ENCODE data around the gene EPM2A. TPM values are rescaled to one million over a fixed set of nuclear protein-coding genes. Genes with fewer than 3 reads are reported as not detected.

The EPM2A gene
- total and polyA plus RNA-seq, 8 donors, result 3.4 to 60.8 (median 17.2) TPM

GRCh38 chr6:145647602-145648001, 87.7 kb downstream of the EPM2A start:
- H3K36me3 ChIP-seq, result no peaks in the 10 kb centered on the region
- no peak overlapping the region for H3K4me3 ChIP-seq
- H3K9me3 ChIP-seq, result no peaks in the 10 kb centered on the region
- intact Hi-C loops (cut with DNase I; ENCODE audit: low total_unique reads), result no loop called here
- no peaks in the 10 kb centered on the region for H3K4me1 ChIP-seq
- no peak overlapping the region for H3K27ac ChIP-seq
- no peak for TF ChIP-seq EP300 (IDR thresholded peaks at IDR 0.05)
- no peak for TF ChIP-seq CTCF (IDR thresholded peaks at IDR 0.05)
- TF ChIP-seq POLR2A (IDR thresholded peaks at IDR 0.05), result no peak
- no peak for TF ChIP-seq POLR2AphosphoS5 (IDR thresholded peaks at IDR 0.05)
- WGBS, 5 donors, result 86 to 93% (median 92%) methylated on average over 1 of the region's 1 CpG
- no peaks in the 10 kb centered on the region for H3K27me3 ChIP-seq
- no peak for DNase-seq

GRCh38 chr6:145643760-145644159, 91.6 kb downstream of the EPM2A start:
- WGBS, 5 donors, result 80 to 91% (median 85%) methylated on average over 3 of the region's 3 CpGs
- Histone ChIP-seq H3K4me1 (no peaks in the 10 kb centered on the region), H3K4me3 (no peak overlapping the region), H3K9me3 (no peaks in the 10 kb centered on the region), H3K27ac (no peak overlapping the region), H3K36me3 (no peaks in the 10 kb centered on the region), H3K27me3 (no peaks in the 10 kb centered on the region)
- TF ChIP-seq POLR2A (IDR thresholded peaks at IDR 0.05), result no peak
- no peak for TF ChIP-seq EP300 (IDR thresholded peaks at IDR 0.05)
- intact Hi-C loops (cut with DNase I; ENCODE audit: low total_unique reads), result no loop called here
- DNase-seq, result no peak

GRCh38 chr6:145633981-145634627, 101.2 kb downstream of the EPM2A start:
- WGBS, 5 donors, result 49 to 52% (median 50%) methylated on average over 11 of the region's 11 CpGs
- Histone ChIP-seq H3K27me3 (no peaks in the 10 kb centered on the region), H3K9me3 (no peaks in the 10 kb centered on the region), H3K36me3 (peaks cover 0 to 9% (median 4%) of the 10 kb centered on the region in 4 donors), H3K4me3 (no peak overlapping the region), H3K4me1 (peaks cover 0 to 5% (median 0%) of the 10 kb centered on the region in 4 donors), H3K27ac (no peak overlapping the region)
- peak; percentile 83 to 92 for DNase-seq
- intact Hi-C loops (cut with DNase I; ENCODE audit: low total_unique reads), result loop anchor here (10.0 kb wide), 1 partner anchor 1049 kb away; no protein-coding TSS in a partner anchor
- TF ChIP-seq CTCF (IDR thresholded peaks at IDR 0.05), result peak in 5 of 7 experiments; percentile 71 to 77 (median 73)
- no peak for TF ChIP-seq POLR2A (IDR thresholded peaks at IDR 0.05)

- no peak overlapping the region for H3K27ac ChIP-seq
- H3K36me3 ChIP-seq, result peaks cover 0 to 13% (median 6%) of the 10 kb centered on the region in 4 donors
- TF ChIP-seq POLR2AphosphoS5 (IDR thresholded peaks at IDR 0.05) (no peak), POLR2A (IDR thresholded peaks at IDR 0.05) (no peak), EP300 (IDR thresholded peaks at IDR 0.05) (no peak), CTCF (IDR thresholded peaks at IDR 0.05) (no peak)
- intact Hi-C loops (cut with DNase I; ENCODE audit: low total_unique reads), result loop anchor here (10.0 kb wide), 1 partner anchor 1048 kb away; no protein-coding TSS in a partner anchor
- DNase-seq, result no peak
- no peaks in the 10 kb centered on the region for H3K9me3 ChIP-seq
- 94 to 99% (median 96%) methylated on average over 6 of the region's 6 CpGs for WGBS, 5 donors
- peaks cover 0 to 5% (median 0%) of the 10 kb centered on the region in 4 donors for H3K4me1 ChIP-seq
- no peak overlapping the region for H3K4me3 ChIP-seq
- no peaks in the 10 kb centered on the region for H3K27me3 ChIP-seq
Measured at GRCh38 chr6:145632971-145633370, 102.3 kb downstream of the EPM2A start.

GRCh38 chr6:145631374-145631773, 103.9 kb downstream of the EPM2A start:
- intact Hi-C loops (cut with DNase I; ENCODE audit: low total_unique reads), result loop anchor here (10.0 kb wide), 1 partner anchor 1047 kb away; no protein-coding TSS in a partner anchor

More at GRCh38 chr6:145631374-145631773, 103.9 kb downstream of the EPM2A start:
- Histone ChIP-seq H3K9me3 (no peaks in the 10 kb centered on the region), H3K36me3 (peaks cover 0 to 26% (median 11%) of the 10 kb centered on the region in 4 donors), H3K4me3 (no peak overlapping the region), H3K27me3 (no peaks in the 10 kb centered on the region), H3K4me1 (peaks cover 0 to 5% (median 0%) of the 10 kb centered on the region in 4 donors), H3K27ac (no peak overlapping the region)
- no peak for DNase-seq
- no peak for TF ChIP-seq POLR2A (IDR thresholded peaks at IDR 0.05)

Data from stomach (tissue), 9 donors.